ENCODE results near the gene OOSP4B. TPM values are rescaled to one million over a fixed set of nuclear protein-coding genes. Genes with fewer than 3 reads are reported as not detected.
"Not testable (repeated sequence)": the region's sequence is repeated elsewhere in the genome, so short reads cannot be mapped to it uniquely, and the experiment has no call there.

The OOSP4B gene
- total RNA-seq, 1 experiment from 2014 or later: not detected

DNA sequence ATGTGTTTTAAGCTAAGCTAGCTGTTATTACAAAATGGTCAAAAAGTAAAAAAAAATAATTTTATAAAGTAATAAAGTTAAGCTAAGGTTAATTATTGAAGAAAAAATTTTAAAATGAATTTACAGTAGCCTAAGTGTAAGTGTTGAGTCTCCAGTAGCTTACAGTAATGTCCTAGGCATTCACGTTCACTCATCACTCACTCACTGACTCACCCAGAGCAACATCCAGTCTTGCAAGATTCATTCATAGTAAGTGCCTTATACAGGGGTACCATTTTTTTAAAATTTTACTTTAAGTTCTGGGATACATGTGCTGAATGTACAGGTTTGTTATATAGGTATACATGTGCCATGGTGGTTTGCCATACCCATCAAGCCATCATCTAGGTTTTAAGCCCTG is 11.6 kb upstream of the OOSP4B start:
- no peak overlapping the region for H3K4me2 ChIP-seq
- H3F3A ChIP-seq (ENCODE audit: insufficient read depth, low read depth): no peaks in the 10 kb centered on the region
- H3K4me1 ChIP-seq (replicated peaks; ENCODE audit: insufficient read depth): no peaks in the 10 kb centered on the region
- H4K20me1 ChIP-seq (ENCODE audit: insufficient read depth): no peaks in the 10 kb centered on the region
- no peak overlapping the region for H3K4me3 ChIP-seq
- BruUV-seq (replicated peaks): no TSS peak
- DNase-seq: no peak
- intact Hi-C loops (cut with micrococcal nuclease; ENCODE audit: unreplicated experiment): no loop called here
- CTCF ChIA-PET: no interaction called here
- no peaks in the 10 kb centered on the region for H3K36me3 ChIP-seq (ENCODE audit: low read depth)
- no peaks in the 10 kb centered on the region for H3K9me3 ChIP-seq (ENCODE audit: insufficient read depth, low read depth)
- TF ChIP-seq EZH2 (IDR thresholded peaks at IDR 0.05; ENCODE audit: low read depth): no peak
- TF ChIP-seq, protein P1, sequence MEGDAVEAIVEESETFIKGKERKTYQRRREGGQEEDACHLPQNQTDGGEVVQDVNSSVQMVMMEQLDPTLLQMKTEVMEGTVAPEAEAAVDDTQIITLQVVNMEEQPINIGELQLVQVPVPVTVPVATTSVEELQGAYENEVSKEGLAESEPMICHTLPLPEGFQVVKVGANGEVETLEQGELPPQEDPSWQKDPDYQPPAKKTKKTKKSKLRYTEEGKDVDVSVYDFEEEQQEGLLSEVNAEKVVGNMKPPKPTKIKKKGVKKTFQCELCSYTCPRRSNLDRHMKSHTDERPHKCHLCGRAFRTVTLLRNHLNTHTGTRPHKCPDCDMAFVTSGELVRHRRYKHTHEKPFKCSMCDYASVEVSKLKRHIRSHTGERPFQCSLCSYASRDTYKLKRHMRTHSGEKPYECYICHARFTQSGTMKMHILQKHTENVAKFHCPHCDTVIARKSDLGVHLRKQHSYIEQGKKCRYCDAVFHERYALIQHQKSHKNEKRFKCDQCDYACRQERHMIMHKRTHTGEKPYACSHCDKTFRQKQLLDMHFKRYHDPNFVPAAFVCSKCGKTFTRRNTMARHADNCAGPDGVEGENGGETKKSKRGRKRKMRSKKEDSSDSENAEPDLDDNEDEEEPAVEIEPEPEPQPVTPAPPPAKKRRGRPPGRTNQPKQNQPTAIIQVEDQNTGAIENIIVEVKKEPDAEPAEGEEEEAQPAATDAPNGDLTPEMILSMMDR (conservative IDR thresholded peaks at IDR 0.05): no peak
- H3K27me3 ChIP-seq (ENCODE audit: insufficient read depth, low read depth): no peaks in the 10 kb centered on the region
- no peaks in the 10 kb centered on the region for H3K9me2 ChIP-seq (ENCODE audit: insufficient read depth)
- no peak overlapping the region for H2AFZ ChIP-seq
- H3K79me2 ChIP-seq (ENCODE audit: low read depth): no peaks in the 10 kb centered on the region
- POLR2A ChIA-PET (ENCODE audit: unreplicated experiment): no interaction called here
- no peak overlapping the region for H3K27ac ChIP-seq

DNA sequence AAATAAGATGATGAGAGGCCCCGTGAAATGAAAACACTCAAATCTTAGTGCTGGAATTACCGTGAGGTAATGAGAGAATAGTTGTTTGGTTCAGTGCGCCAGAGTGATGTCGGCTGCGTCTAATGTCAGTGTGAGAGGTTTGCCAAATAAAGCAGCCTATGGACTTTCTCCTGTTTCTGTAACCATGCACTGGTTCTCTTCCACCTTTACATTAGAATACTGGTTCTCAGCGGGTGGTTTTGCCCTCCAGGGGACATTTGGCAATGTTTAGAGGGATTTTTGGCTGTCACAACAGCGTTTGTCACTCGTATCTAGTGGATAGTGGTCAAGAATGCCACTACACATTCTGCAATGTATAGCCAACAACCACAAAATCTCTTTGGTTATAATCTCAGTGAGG is 1.1 kb downstream of the OOSP4B start:
- no peaks in the 10 kb centered on the region for H3K36me3 ChIP-seq (ENCODE audit: low read depth)
- no peaks in the 10 kb centered on the region for H3K9me3 ChIP-seq (ENCODE audit: insufficient read depth, low read depth)
- H3K79me2 ChIP-seq (ENCODE audit: low read depth): no peaks in the 10 kb centered on the region
- no peaks in the 10 kb centered on the region for H3F3A ChIP-seq (ENCODE audit: insufficient read depth, low read depth)
- H3K4me1 ChIP-seq (replicated peaks; ENCODE audit: insufficient read depth): no peaks in the 10 kb centered on the region
- intact Hi-C loops (cut with micrococcal nuclease; ENCODE audit: unreplicated experiment): no loop called here
- H3K4me3 ChIP-seq: no peak overlapping the region
- H4K20me1 ChIP-seq (ENCODE audit: insufficient read depth): no peaks in the 10 kb centered on the region
- ChIA-PET CTCF (no interaction called here), POLR2A (ENCODE audit: unreplicated experiment) (no interaction called here)
- no peaks in the 10 kb centered on the region for H3K9me2 ChIP-seq (ENCODE audit: insufficient read depth)
- H3K4me2 ChIP-seq: no peak overlapping the region
- BruUV-seq (replicated peaks): no TSS peak
- TF ChIP-seq, protein P1 (conservative IDR thresholded peaks at IDR 0.05): no peak
- TF ChIP-seq EZH2 (IDR thresholded peaks at IDR 0.05; ENCODE audit: low read depth): no peak
- peaks cover 20% of the 10 kb centered on the region; the same call in 1 of the 2 replicates for H3K27me3 ChIP-seq (ENCODE audit: insufficient read depth, low read depth)
- DNase-seq: no peak
- no peak overlapping the region for H2AFZ ChIP-seq
- H3K27ac ChIP-seq: no peak overlapping the region

DNA sequence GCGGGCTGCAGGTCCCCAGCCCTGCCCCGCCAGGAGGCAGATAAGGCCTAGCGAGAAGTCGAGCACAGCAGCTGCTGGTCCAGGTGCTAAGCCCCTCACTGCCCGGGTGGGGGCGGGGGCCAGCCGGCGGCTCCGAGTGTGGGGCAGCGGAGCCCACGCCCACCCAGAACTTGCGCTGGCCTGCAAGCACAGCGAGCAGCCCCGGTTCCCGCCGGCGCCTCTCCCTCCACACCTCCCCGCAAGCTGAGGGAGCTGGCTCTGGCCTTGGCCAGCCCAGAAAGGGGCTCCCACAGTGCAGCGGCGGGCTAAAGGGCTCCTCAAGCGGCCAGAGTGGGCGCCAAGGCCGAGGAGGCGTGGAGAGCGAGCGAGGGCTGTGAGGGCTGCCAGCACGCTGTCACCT is 3.4 kb downstream of the OOSP4B start:
- H4K20me1 ChIP-seq (ENCODE audit: insufficient read depth); H2AFZ ChIP-seq; H3K9me3 ChIP-seq (ENCODE audit: insufficient read depth, low read depth); DNase-seq; H3K79me2 ChIP-seq (ENCODE audit: low read depth); H3K9me2 ChIP-seq (ENCODE audit: insufficient read depth); CTCF ChIA-PET; BruUV-seq (replicated peaks); H3K4me3 ChIP-seq; H3K27ac ChIP-seq; H3F3A ChIP-seq (ENCODE audit: insufficient read depth, low read depth); H3K4me2 ChIP-seq; H3K4me1 ChIP-seq (replicated peaks; ENCODE audit: insufficient read depth); POLR2A ChIA-PET (ENCODE audit: unreplicated experiment); H3K36me3 ChIP-seq (ENCODE audit: low read depth): not testable (repeated sequence)
- intact Hi-C loops (cut with micrococcal nuclease; ENCODE audit: unreplicated experiment): loop anchor here (10.0 kb wide), 1 partner anchor 196 kb away; no protein-coding TSS in a partner anchor
- peaks cover 20% of the 10 kb centered on the region; the same call in 1 of the 2 replicates for H3K27me3 ChIP-seq (ENCODE audit: insufficient read depth, low read depth)

DNA sequence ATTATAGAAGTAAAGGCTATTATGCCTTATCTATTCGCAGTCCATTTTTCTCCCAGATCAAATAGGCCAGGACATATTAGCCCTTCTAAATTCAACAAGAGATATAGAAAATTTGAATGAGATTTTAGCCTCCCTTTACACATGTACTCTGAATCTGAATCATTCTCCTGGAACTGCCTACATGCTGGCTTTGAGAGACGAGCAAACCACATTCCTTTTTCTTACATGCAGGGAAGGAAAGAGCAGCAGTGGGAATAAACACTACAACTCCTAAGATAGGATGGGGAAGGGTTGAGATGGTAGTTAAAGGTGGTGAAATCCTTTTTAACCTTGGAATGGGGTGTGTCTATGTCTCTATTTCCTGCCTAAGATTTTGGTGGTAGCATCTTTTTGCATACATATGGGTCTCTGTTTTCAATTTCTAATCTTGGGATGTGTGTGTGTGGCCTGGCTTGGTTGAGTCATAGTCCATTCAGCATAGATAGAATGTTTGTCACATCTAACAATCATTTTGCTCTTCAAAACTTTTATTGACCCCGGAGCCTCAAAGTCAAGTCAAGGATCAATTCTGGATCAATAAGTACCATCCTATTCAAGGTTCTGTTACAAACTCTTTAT is 12.1 kb downstream of the OOSP4B start:
- CTCF ChIA-PET: interaction anchor here (0.6 kb wide), 1 partner anchor 730 kb away, joined by 3 read pairs; no protein-coding TSS in a partner anchor
- DNase-seq: no peak

More for the DNA sequence above, 12.1 kb downstream of the OOSP4B start:
- Histone ChIP-seq H2AFZ (no peak overlapping the region), H3K9me3 (ENCODE audit: insufficient read depth, low read depth) (no peaks in the 10 kb centered on the region), H3K27me3 (ENCODE audit: insufficient read depth, low read depth) (peaks cover under 1% of the 10 kb centered on the region; the same call in 1 of the 2 replicates), H3K4me2 (no peak overlapping the region), H4K20me1 (ENCODE audit: insufficient read depth) (no peaks in the 10 kb centered on the region), H3K4me1 (replicated peaks; ENCODE audit: insufficient read depth) (no peaks in the 10 kb centered on the region), H3F3A (ENCODE audit: insufficient read depth, low read depth) (no peaks in the 10 kb centered on the region), H3K4me3 (no peak overlapping the region), H3K79me2 (ENCODE audit: low read depth) (no peaks in the 10 kb centered on the region), H3K36me3 (ENCODE audit: low read depth) (no peaks in the 10 kb centered on the region), H3K27ac (no peak overlapping the region), H3K9me2 (ENCODE audit: insufficient read depth) (no peaks in the 10 kb centered on the region)
- intact Hi-C loops (cut with micrococcal nuclease; ENCODE audit: unreplicated experiment): loop anchor here (10.0 kb wide), 1 partner anchor 204 kb away; no protein-coding TSS in a partner anchor
- POLR2A ChIA-PET (ENCODE audit: unreplicated experiment): no interaction called here
- BruUV-seq (replicated peaks): no TSS peak
- no peak for TF ChIP-seq EZH2 (IDR thresholded peaks at IDR 0.05; ENCODE audit: low read depth)
- TF ChIP-seq, protein P1 (conservative IDR thresholded peaks at IDR 0.05): no peak
